Measurements from ENCODE around the gene DPM3. TPM values are rescaled to one million over a fixed set of nuclear protein-coding genes. Genes with fewer than 3 reads are reported as not detected.

Gene DPM3
- total and polyA plus RNA-seq, 2 donors (not counting 3 experiments of a cell fraction or from before 2014, with no cell fraction given), result 69.6 to 258 TPM

- H3K9ac ChIP-seq (replicated peaks; ENCODE audit: extremely low read depth, insufficient read depth, low read length), result no peak overlapping the region
- H3K4me2 ChIP-seq (ENCODE audit: insufficient read depth, low read length), result no peak overlapping the region
- ChIA-PET POLR2A (no interaction called here), CTCF (interaction anchor here (0.6 to 4.1 kb wide), 4 partner anchors 20 to 57 kb away, joined by 3 to 42 read pairs (median 9); partner anchors contain the start of gene KRTCAP2)
- H2AFZ ChIP-seq (ENCODE audit: low read depth, low read length), result no peak overlapping the region
- no peak overlapping the region for H3K4me3 ChIP-seq (replicated peaks in 1 of 3; ENCODE audit: insufficient read depth in 1 of 3, low read depth in 1 of 3, low read length in 3 of 3)
- H3K79me2 ChIP-seq (ENCODE audit: control insufficient read depth, insufficient read depth, low read length), result no peaks in the 10 kb centered on the region
- dilution Hi-C loops (cut with MboI; ENCODE audit: extremely low pct_ligation_motif_present, low sequenced_read_pairs) (no loop called here), intact Hi-C loops (cut with micrococcal nuclease) (no loop called here)
- DNase-seq (ENCODE audit: low read depth, low spot score), result no peak
- BruUV-seq (replicated peaks), result no TSS peak
- H3K9me1 ChIP-seq (replicated peaks; ENCODE audit: control insufficient read depth, extremely low read depth, insufficient read depth, low read length), result no peaks in the 10 kb centered on the region
- no peaks in the 10 kb centered on the region for H3K4me1 ChIP-seq (ENCODE audit: control insufficient read depth, extremely low read depth, insufficient read depth, low read length)
- H3K27me3 ChIP-seq (ENCODE audit: control insufficient read depth in 2 of 2, insufficient read depth in 2 of 2, low read length in 2 of 2), result peaks cover 0 to 4% of the 10 kb centered on the region in 2 experiments
- TF ChIP-seq GATA2 (IDR thresholded peaks at IDR 0.05; ENCODE audit: insufficient read depth, insufficient read length, low read depth, low read length), result no peak
- TF ChIP-seq POLR2AphosphoS5 (IDR thresholded peaks at IDR 0.05; ENCODE audit: insufficient read depth, low read depth, low read length), result no peak
- TF ChIP-seq EZH2 (IDR thresholded peaks at IDR 0.05; ENCODE audit: borderline replicate concordance, low read depth, low read length, severe bottlenecking), result no peak
- TF ChIP-seq POLR2A (IDR thresholded peaks at IDR 0.05; ENCODE audit: low read depth, low read length), result no peak
- no peak for TF ChIP-seq JUN (IDR thresholded peaks at IDR 0.05; ENCODE audit: borderline replicate concordance, insufficient read depth, insufficient read length, low read depth)
- no peak for TF ChIP-seq MYC (IDR thresholded peaks at IDR 0.05; ENCODE audit: low read depth, low read length)
- TF ChIP-seq CTCF (IDR thresholded peaks at IDR 0.05; ENCODE audit: extremely low read depth in 1 of 2, insufficient read depth in 1 of 2, low read depth in 1 of 2, low read length in 2 of 2), result no peak
- TF ChIP-seq FOS (IDR thresholded peaks at IDR 0.05; ENCODE audit: borderline replicate concordance, insufficient read depth, low read length), result no peak
- no peak for FAIRE-seq
- no peak overlapping the region for H3K27ac ChIP-seq (ENCODE audit: insufficient read depth, low read depth, low read length)
- H3K36me3 ChIP-seq (ENCODE audit: control insufficient read depth in 2 of 2, extremely low read depth in 1 of 2, insufficient read depth in 2 of 2, low read length in 2 of 2), result no peaks in the 10 kb centered on the region
- H4K20me1 ChIP-seq (replicated peaks; ENCODE audit: control insufficient read depth, extremely low read depth, insufficient read depth, low read length), result no peaks in the 10 kb centered on the region
- H3K9me3 ChIP-seq (replicated peaks; ENCODE audit: control insufficient read depth, insufficient read depth, low read length), result no peaks in the 10 kb centered on the region
These were observed 24.1 kb downstream of the DPM3 start for GRCh38 chr1:155116113-155116764.

All from endothelial cell of umbilical vein (primary cell).